ENCODE data around the gene RGS3. TPM values are rescaled to one million over a fixed set of nuclear protein-coding genes. Genes with fewer than 3 reads are reported as not detected.

RGS3 gene
- total RNA-seq, 2 experiments from 2014 or later, result 116 to 122 TPM

DNA sequence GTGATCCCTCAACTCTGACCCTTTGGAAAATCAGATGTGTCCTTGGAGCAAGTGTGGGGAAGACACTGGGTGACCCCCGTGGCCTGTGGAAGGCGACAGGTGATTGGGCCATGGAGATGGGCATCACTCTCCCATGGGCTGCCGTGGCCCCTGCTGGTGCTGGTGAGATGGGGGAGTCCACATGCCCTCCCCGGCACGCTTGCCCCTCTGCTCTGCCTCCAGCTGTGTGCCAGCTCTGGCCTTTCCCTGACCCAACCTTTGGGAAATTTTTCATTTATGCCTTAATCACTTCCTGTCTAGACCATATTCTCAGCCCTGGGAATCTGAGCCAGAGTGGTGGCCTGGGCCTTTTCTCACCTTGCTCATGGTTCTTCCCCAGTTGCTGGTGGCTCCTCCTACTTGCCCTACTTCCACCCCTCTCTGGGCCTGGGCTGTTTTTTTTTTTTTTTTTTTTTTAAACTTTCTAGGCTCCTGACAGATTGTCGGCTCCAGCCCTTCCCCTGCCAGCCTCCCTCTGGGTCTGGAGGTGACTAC is 56.6 kb downstream of the RGS3 start:
- POLR2A ChIA-PET, result interaction anchor here (0.9 kb wide), 1 partner anchor 62 kb away, joined by 3 read pairs; no protein-coding TSS in a partner anchor
- CTCF ChIA-PET, result interaction anchor here (1.1 to 1.4 kb wide), 2 partner anchors 60 to 69 kb away, joined by 3 to 5 read pairs; no protein-coding TSS in a partner anchor

GRCh38 chr9:113521693-113522255 is 58.2 kb downstream of the RGS3 start:
- ChIA-PET POLR2A (interaction anchor here (1.3 kb wide), 1 partner anchor 112 kb away, joined by 3 read pairs; the partner anchor contains the start of gene POLE3), CTCF (interaction anchor here (1.1 to 2.1 kb wide), 3 partner anchors 23 to 57 kb away, joined by 3 to 7 read pairs (median 3); no protein-coding TSS in a partner anchor)

GRCh38 chr9:113522419-113522818 is 58.9 kb downstream of the RGS3 start:
- CTCF ChIA-PET, result interaction anchor here (1.1 to 2.1 kb wide), 3 partner anchors 22 to 57 kb away, joined by 3 to 7 read pairs (median 3); no protein-coding TSS in a partner anchor
- POLR2A ChIA-PET, result interaction anchor here (1.1 to 2.4 kb wide), 5 partner anchors 10 to 112 kb away, joined by 3 to 13 read pairs (median 4); partner anchors contain the start of gene POLE3

DNA sequence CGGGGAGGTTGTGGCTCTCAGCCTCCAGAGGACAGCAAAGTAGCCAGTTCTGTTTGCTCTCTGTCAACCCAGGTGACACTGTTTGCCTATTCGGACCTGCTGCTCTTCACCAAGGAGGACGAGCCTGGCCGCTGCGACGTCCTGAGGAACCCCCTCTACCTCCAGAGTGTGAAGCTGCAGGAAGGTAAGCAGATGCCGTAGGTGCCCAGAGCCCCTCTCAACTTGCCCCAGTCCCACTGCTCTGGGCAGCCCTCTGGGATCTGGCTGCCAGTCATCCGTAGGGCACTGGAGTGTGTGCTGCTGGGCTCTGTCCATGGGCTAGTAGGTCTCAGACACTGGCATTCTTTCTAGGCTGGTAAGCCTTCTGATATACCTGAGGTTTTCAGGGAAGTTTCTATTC is 59.3 kb downstream of the RGS3 start:
- POLR2A ChIA-PET, result interaction anchor here (1.0 to 2.4 kb wide), 6 partner anchors 11 to 113 kb away, joined by 3 to 13 read pairs (median 4); partner anchors contain the start of gene POLE3
- CTCF ChIA-PET, result interaction anchor here (0.8 to 2.8 kb wide), 6 partner anchors 11 to 57 kb away, joined by 3 to 24 read pairs (median 4); no protein-coding TSS in a partner anchor

DNA sequence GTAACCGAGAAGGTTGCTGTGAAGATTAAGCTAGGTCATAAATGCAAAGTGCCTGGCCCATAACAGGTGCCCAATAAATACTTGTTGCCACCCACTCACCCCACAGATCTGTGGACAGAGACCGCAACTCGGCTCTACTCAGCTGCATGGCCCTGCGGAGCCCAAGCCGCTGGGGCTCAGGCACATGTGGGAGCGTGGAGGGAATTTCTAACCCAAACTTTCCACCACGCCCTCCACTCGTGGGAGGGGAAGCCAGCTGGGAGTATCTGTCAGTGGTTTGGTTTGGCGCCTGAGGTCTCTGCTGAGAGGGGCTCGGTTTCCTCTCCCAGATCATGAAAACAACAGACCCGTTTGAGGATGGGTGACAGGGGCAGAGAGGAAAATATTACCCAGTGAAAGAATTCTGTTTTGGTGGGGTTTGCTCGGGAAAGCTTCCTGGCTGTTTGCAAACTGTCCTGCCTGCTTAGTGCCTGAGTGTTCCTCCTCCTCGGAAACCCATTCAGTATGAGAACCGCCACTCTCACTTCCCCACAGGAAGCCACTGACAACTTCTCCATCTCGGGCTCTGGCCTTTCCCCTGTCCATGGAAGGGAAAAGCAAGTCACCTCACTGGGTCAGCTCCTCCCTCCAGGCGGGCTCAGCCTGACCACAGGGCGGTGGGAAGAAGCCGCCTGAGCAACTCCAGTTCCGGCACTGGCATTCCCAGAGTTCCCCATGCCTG is 60.1 kb downstream of the RGS3 start:
- CTCF ChIA-PET, result interaction anchor here (0.8 to 2.8 kb wide), 6 partner anchors 11 to 117 kb away, joined by 3 to 24 read pairs (median 4); no protein-coding TSS in a partner anchor
- POLR2A ChIA-PET, result interaction anchor here (1.0 to 2.4 kb wide), 5 partner anchors 12 to 99 kb away, joined by 3 to 13 read pairs (median 4); no protein-coding TSS in a partner anchor

GRCh38 chr9:113524468-113524867 is 60.9 kb downstream of the RGS3 start:
- POLR2A ChIA-PET, result interaction anchor here (0.6 to 2.4 kb wide), 2 partner anchors 12 to 304 kb away, joined by 6 to 13 read pairs; partner anchors contain the start of genes FKBP15 and SLC31A1
- CTCF ChIA-PET, result interaction anchor here (0.6 to 2.8 kb wide), 6 partner anchors 8 to 117 kb away, joined by 3 to 24 read pairs (median 3); no protein-coding TSS in a partner anchor

DNA sequence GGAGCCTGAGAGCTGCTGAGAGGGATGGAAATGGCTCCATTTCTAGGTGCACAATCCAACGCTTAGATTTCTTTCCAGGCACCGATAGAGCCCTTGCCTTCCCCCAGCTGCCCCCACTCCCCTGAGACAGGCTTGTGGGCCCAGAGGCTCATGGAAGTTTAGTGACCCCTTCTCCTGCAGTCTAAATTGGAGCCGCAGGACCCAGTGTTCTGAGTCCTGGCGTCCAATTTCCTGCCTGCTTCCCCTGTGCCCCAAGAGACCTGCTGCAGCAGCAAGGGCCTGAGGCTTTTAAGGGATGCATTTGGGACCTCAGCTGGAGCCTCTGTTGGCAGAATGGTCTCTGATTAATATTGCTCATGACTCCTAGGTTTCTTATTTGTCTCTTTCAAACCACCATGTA is 61.7 kb downstream of the RGS3 start:
- CTCF ChIA-PET, result interaction anchor here (0.7 to 2.8 kb wide), 3 partner anchors 18 to 55 kb away, joined by 3 to 24 read pairs (median 4); no protein-coding TSS in a partner anchor
- POLR2A ChIA-PET, result no interaction called here

DNA sequence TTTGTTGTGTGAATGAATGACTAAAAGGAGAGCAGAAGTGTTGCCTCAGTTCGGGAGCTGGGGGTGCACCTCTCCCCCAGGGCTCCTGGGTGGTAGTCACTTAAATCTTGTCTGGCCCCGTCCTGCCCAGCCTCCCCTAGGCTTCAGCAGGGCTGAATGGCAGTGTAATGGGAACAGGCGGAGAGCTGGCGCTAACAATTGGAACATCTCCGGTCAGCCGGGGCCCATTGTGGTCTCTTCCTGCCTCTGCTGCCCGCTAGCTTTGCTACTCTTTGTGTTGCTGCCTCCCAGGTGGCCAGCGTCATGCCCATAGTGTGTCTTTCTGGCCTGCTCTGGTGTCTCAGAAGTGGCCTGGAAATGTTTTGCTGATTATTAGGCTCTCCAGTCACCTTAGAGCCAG is 62.3 kb downstream of the RGS3 start:
- CTCF ChIA-PET, result interaction anchor here (1.1 kb wide), 1 partner anchor 32 kb away, joined by 4 read pairs; no protein-coding TSS in a partner anchor
- POLR2A ChIA-PET, result no interaction called here

DNA sequence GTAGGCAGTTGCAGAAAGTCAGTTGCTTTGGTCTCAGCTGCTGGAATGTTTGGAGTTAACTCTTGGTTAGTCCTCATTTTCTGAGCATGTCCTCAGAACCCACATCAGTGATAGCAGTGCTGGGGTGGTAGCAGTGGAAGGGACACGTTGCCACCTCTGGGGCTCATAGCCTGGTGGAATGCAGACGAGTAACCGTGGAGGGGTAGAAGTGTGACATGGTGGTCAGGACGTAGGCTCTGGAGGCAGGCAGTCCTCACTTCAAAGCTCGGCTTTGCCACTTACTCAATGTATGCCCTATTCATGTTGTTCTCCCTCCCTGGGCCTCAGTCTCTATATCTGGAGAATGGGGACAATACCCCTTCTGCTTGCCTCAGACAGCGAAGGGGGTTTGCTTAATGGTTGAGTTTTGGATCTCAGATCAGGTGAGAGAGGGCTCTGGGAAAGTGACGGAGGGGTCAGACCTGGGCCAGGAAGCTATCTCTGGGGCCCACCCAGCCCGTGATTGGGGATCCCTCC is 62.8 kb downstream of the RGS3 start:
- ChIA-PET POLR2A (no interaction called here), CTCF (no interaction called here)

DNA sequence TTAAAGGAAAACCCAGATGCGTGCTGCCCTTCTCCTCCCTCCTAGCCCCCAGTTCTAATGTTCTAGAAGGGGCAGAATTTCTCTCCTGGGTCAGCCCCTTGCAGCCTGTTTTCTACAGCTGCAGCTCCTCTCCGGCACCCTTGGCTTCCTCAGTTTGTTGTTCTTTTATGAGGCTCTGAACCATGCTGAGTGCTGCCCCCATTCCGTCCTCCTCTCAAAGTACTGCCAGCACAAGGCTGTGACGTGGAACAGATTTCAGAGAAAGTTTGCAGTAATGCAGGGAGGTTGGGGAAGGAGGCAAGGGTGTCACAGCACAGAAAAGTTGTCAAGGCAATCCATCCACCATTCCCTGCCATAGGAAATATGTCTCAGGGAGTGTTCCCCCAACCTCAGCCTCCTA is 63.3 kb downstream of the RGS3 start:
- ChIA-PET POLR2A (no interaction called here), CTCF (no interaction called here)

DNA sequence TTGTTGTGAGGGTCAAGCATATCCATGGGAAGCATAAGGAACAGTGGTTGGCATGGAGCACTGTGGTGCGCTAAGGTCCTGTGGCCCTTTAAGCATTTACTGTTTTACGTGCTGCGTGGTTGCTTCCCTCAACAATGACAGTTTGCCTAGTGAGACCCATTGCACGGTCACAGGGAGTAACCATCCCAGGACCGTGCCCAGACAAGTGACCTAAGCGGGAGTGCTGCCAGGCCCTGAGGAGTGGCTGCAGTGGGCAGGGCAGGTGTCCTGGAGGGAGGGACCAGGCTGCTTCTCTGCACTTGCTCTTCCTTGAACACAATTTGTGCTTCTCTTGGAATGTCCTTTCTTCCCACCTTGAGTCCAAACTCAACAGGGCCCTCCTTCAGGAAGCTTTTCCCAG is 64.6 kb downstream of the RGS3 start:
- ChIA-PET CTCF (no interaction called here), POLR2A (no interaction called here)

- ChIA-PET POLR2A (no interaction called here), CTCF (no interaction called here)
These were observed 65.3 kb downstream of the RGS3 start for GRCh38 chr9:113528811-113529210.

- ChIA-PET POLR2A (no interaction called here), CTCF (interaction anchor here (1.4 kb wide), 1 partner anchor 40 kb away, joined by 3 read pairs; no protein-coding TSS in a partner anchor)
These were observed 65.9 kb downstream of the RGS3 start for GRCh38 chr9:113529336-113530009.

DNA sequence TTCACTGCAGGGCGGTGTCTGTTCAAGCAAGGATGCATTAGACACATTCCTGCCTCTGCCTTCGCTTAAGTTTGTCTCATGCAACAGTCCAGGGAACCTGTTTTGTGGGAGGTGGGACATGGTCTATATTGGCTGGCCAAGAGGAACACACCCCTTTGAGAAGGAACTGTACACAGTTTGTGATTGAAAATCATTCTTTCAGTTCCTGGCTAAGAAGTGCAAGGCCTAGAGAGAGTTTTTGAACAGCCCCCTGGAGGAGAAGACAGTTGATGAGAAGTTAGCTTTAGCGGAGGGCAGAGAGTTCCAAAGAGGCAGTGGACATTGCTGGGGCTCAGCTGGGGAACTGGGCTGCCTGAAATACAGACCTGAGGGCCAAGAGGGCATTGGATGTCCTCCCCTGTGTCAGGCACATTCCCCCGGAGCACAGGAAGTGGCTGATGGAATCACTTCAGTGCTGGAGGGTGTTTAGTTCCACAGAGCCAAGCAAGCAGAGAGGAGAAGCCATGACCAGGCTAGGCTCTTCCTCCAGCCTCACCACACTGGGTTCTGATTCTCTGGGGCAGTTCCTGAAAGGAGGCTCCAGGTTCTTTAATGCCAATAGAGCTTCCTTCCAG is 66.6 kb downstream of the RGS3 start:
- POLR2A ChIA-PET, result no interaction called here

GRCh38 chr9:113530942-113531341 is 67.4 kb downstream of the RGS3 start:
- ChIA-PET CTCF (interaction anchor here (0.6 kb wide), 1 partner anchor 15 kb away, joined by 4 read pairs; no protein-coding TSS in a partner anchor), POLR2A (no interaction called here)

More for the DNA sequence above, 66.6 kb downstream of the RGS3 start:
- CTCF ChIA-PET, result interaction anchor here (1.4 kb wide), 1 partner anchor 40 kb away, joined by 3 read pairs; no protein-coding TSS in a partner anchor

- ChIA-PET POLR2A (interaction anchor here (0.6 kb wide), 1 partner anchor 103 kb away, joined by 3 read pairs; no protein-coding TSS in a partner anchor), CTCF (interaction anchor here (0.9 to 1.0 kb wide), 2 partner anchors 85 to 126 kb away, joined by 3 read pairs; no protein-coding TSS in a partner anchor)
These were observed 68.6 kb downstream of the RGS3 start for GRCh38 chr9:113531919-113532808.

DNA sequence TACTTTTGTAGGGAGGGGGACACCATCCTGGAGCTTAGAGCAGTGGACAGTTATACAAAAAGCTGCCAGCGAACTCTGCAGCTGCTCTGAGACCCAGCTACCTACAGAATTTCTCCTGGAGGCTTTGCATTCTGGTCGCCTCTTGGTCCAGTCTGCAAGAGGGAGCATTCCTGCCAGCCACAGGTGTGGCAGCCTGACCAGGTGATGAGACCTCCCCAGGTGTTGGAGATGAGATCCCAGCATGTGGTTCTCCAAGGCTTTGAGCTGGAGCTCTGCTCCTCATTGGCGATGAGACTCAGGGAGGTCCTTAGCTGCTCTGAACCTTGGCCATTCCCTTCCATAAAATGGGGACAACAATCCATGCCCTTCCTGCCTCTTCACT is 69.3 kb downstream of the RGS3 start:
- ChIA-PET CTCF (interaction anchor here (0.9 kb wide), 1 partner anchor 86 kb away, joined by 3 read pairs; no protein-coding TSS in a partner anchor), POLR2A (interaction anchor here (0.6 kb wide), 1 partner anchor 103 kb away, joined by 3 read pairs; no protein-coding TSS in a partner anchor)

Data from activated CD8-positive, alpha-beta memory T cell treated with anti-CD3 and anti-CD28 coated beads for 36 hours (primary cell).